H1 (cell line): ENCODE data around the gene EPB41L1. TPM values are rescaled to one million over a fixed set of nuclear protein-coding genes. Genes with fewer than 3 reads are reported as not detected.
A peak's percentile ranks its signal among the peaks of the same experiment; 100 is the strongest.

Source experiments
- CTCF ChIA-PET: fragments of 300-600 bp; sonication (Branson Sonifier 250); formaldehyde crosslinking; loops from one replicate; lab custom pipeline; 2021; ENCODE audit not compliant: partially characterized antibody; lab: Charles Lee
- POLR2A ChIA-PET: fragments of 300-600 bp; sonication (Branson Sonifier 250); formaldehyde crosslinking; loops from one replicate; lab custom pipeline; 2021; ENCODE audit warnings: inconsistent platforms; ENCODE audit not compliant: partially characterized antibody; lab: Charles Lee
- DNase-seq, 2 experiments: peaks; one replicate each; pipeline versions ENCODE4 v3.0.0 to v3.0.0-alpha.2; 2010 to 2022; ENCODE audit warnings: low spot score in 2 of 2, low read depth in 1 of 2, mixed read lengths in 1 of 2
- FAIRE-seq: peaks from 2 replicates; lab custom pipeline; 2011; peaks lifted over from hg19 to GRCh38; lab: Jason Lieb, UNC
- H2AFZ ChIP-seq: 2 replicates; pipeline ENCODE4 v1.8.1; 2012; ENCODE audit warnings: low read length, inconsistent platforms
- H2AK5ac ChIP-seq: 2 replicates; pipeline ENCODE4 v1.6.1; 2013; ENCODE audit warnings: low read depth, low read length
- H2BK120ac ChIP-seq: replicated peaks from 2 replicates; pipeline ENCODE3; 2013; ENCODE audit warnings: low read depth, low read length, inconsistent platforms
- H2BK12ac ChIP-seq: 2 replicates; pipeline ENCODE4 v1.6.1; 2013; ENCODE audit warnings: low read depth, low read length
- H2BK15ac ChIP-seq: 2 replicates; pipeline ENCODE4 v1.6.1; 2013; ENCODE audit warnings: low read length
- H2BK20ac ChIP-seq: 2 replicates; pipeline ENCODE4 v1.6.1; 2013; ENCODE audit warnings: low read length
- H2BK5ac ChIP-seq: 2 replicates; pipeline ENCODE4 v1.6.1; 2013; ENCODE audit warnings: low read depth, low read length
- H3K14ac ChIP-seq: 2 replicates; pipeline ENCODE4 v1.6.1; 2013; ENCODE audit warnings: inconsistent platforms; ENCODE audit not compliant: insufficient read length
- H3K18ac ChIP-seq: 2 replicates; pipeline ENCODE4 v1.6.1; 2013; ENCODE audit warnings: low read length; ENCODE audit errors: extremely low read depth
- H3K23ac ChIP-seq: 2 replicates; pipeline ENCODE4 v1.6.1; 2013; ENCODE audit warnings: inconsistent platforms; ENCODE audit not compliant: insufficient read length
- H3K23me2 ChIP-seq: 2 replicates; pipeline ENCODE4 v1.6.1; 2013; ENCODE audit warnings: low read depth, low read length
- H3K27ac ChIP-seq: 2 replicates; pipeline ENCODE4 v1.6.1; 2011; ENCODE audit warnings: low read depth, low read length, inconsistent platforms
- H3K27me3 ChIP-seq, 4 experiments: replicated peaks in 1 of 4; 1 replicate in 1 of 4; 2 replicates in 3 of 4; pipeline versions ENCODE4 v1.6.1 to v1.8.1; 2011 to 2013; ENCODE audit warnings: low read length in 3 of 4, mild to moderate bottlenecking in 3 of 4, inconsistent platforms in 2 of 4, mixed read lengths in 2 of 4, moderate library complexity in 1 of 4; ENCODE audit not compliant: control insufficient read depth in 3 of 4, insufficient read depth in 3 of 4; ENCODE audit errors: extremely low read depth in 1 of 4
- H3K36me3 ChIP-seq, 4 experiments: 2 replicates each; pipeline versions ENCODE4 v1.6.1 to v1.8.1; 2011 to 2013; ENCODE audit warnings: mild to moderate bottlenecking in 4 of 4, low read length in 3 of 4, moderate library complexity in 2 of 4, control low read depth in 1 of 4, inconsistent platforms in 1 of 4; ENCODE audit not compliant: insufficient read depth in 4 of 4, control insufficient read depth in 2 of 4
- H3K4ac ChIP-seq: replicated peaks from 2 replicates; pipeline ENCODE3; 2013; ENCODE audit warnings: low read length, low read depth, mixed read lengths, inconsistent platforms; ENCODE audit not compliant: insufficient read length
- H3K4me1 ChIP-seq, 4 experiments: replicated peaks in 1 of 4; 1 replicate in 1 of 4; 2 replicates in 3 of 4; pipeline versions ENCODE4 v1.6.1 to v1.8.1; 2011 to 2013; ENCODE audit warnings: low read length in 3 of 4, inconsistent platforms in 2 of 4, mixed read lengths in 1 of 4; ENCODE audit not compliant: insufficient read depth in 4 of 4, control insufficient read depth in 3 of 4
- H3K4me2 ChIP-seq, 2 experiments: 2 replicates each; pipeline versions ENCODE4 v1.6.1 to v1.8.1; 2011 to 2013; ENCODE audit warnings: low read depth in 2 of 2, low read length in 2 of 2, control low read depth in 1 of 2, inconsistent platforms in 1 of 2, mild to moderate bottlenecking in 1 of 2; ENCODE audit not compliant: insufficient read depth in 1 of 2
- H3K4me3 ChIP-seq, 4 experiments: fragments of 200-600, 300-600 bp in 1 of 4; sonication (generic), shearing (Covaris generic), sonication (Bioruptor Twin) in 1 of 4; 2 replicates each; pipeline versions ENCODE4 v1.5.1 to v1.8.1; 2011 to 2016; ENCODE audit warnings: low read length in 4 of 4, low read depth in 3 of 4, control low read depth in 2 of 4, inconsistent platforms in 2 of 4, mild to moderate bottlenecking in 2 of 4, mixed read lengths in 1 of 4, moderate library complexity in 1 of 4; ENCODE audit not compliant: insufficient read depth in 2 of 4; ENCODE audit errors: extremely low read depth in 1 of 4
- H3K56ac ChIP-seq: replicated peaks from 2 replicates; pipeline ENCODE3; 2013; ENCODE audit warnings: low read depth, mild to moderate bottlenecking, mixed read lengths, low read length, inconsistent platforms; ENCODE audit not compliant: insufficient read length
- H3K79me1 ChIP-seq: 2 replicates; pipeline ENCODE4 v1.6.1; 2013; ENCODE audit warnings: low read depth, low read length, control low read depth
- H3K79me2 ChIP-seq, 2 experiments: 2 replicates each; pipeline versions ENCODE4 v1.6.1 to v1.8.1; 2012 to 2013; ENCODE audit warnings: low read length in 2 of 2, mild to moderate bottlenecking in 2 of 2, inconsistent platforms in 1 of 2; ENCODE audit not compliant: insufficient read depth in 2 of 2, control insufficient read depth in 1 of 2
- H3K9ac ChIP-seq, 4 experiments: replicated peaks in 1 of 4; 1 replicate in 1 of 4; 2 replicates in 3 of 4; pipeline versions ENCODE4 v1.6.1 to v1.8.1; 2011 to 2013; ENCODE audit warnings: low read depth in 3 of 4, low read length in 3 of 4, control low read depth in 2 of 4, mild to moderate bottlenecking in 2 of 4, moderate library complexity in 2 of 4, inconsistent platforms in 1 of 4; ENCODE audit errors: extremely low read depth in 1 of 4
- H3K9me3 ChIP-seq, 2 experiments: 2 replicates each; pipeline versions ENCODE4 v1.6.1 to v1.8.1; 2012 to 2013; ENCODE audit warnings: mild to moderate bottlenecking in 2 of 2, moderate library complexity in 2 of 2, control low read depth in 1 of 2, inconsistent platforms in 1 of 2, low read depth in 1 of 2, low read length in 1 of 2, mixed read lengths in 1 of 2; ENCODE audit not compliant: insufficient read depth in 2 of 2
- H4K20me1 ChIP-seq, 2 experiments: replicated peaks in 1 of 2; 2 replicates each; pipeline versions ENCODE3 to v1.8.1; 2011 to 2013; ENCODE audit warnings: inconsistent platforms in 2 of 2, low read length in 2 of 2, mild to moderate bottlenecking in 1 of 2; ENCODE audit not compliant: insufficient read depth in 2 of 2, control insufficient read depth in 1 of 2
- H4K5ac ChIP-seq: 2 replicates; pipeline ENCODE4 v1.6.1; 2013; ENCODE audit warnings: low read length, low read depth, mixed read lengths, inconsistent platforms; ENCODE audit not compliant: insufficient read length
- H4K8ac ChIP-seq: 2 replicates; pipeline ENCODE4 v1.8.0; 2013; ENCODE audit warnings: mild to moderate bottlenecking, moderate library complexity, low read length, inconsistent platforms; ENCODE audit not compliant: insufficient read depth; ENCODE audit errors: extremely low read depth
- H4K91ac ChIP-seq: replicated peaks from 2 replicates; pipeline ENCODE3; 2013; ENCODE audit warnings: low read length, mixed read lengths, inconsistent platforms; ENCODE audit not compliant: insufficient read length
- KDM4A ChIP-seq: IDR thresholded peaks from one replicate; pipeline ENCODE4 v1.7.1; 2012; ENCODE audit warnings: low read depth, mild to moderate bottlenecking, moderate library complexity, low read length, inconsistent platforms; ENCODE audit not compliant: severe bottlenecking
- RAD21 ChIP-seq, 2 experiments: IDR thresholded peaks in 1 of 2; conservative IDR thresholded peaks in 1 of 2; 2 replicates each; pipeline ENCODE4 v1.6.1; 2011; ENCODE audit warnings: low read depth in 2 of 2, low read length in 2 of 2, improper control_type of control experiment in 1 of 2, inconsistent platforms in 1 of 2, mild to moderate bottlenecking in 1 of 2, moderate library complexity in 1 of 2
- WGBS, 2 experiments: shearing (Covaris generic) in 1 of 2; methylation state at CpG; one replicate each; pipeline versions ENCODE4 v1.1.6 to v1.1.7; 2013 to 2015; ENCODE audit warnings: low lambda C conversion rate in 2 of 2, mixed read lengths in 2 of 2, inconsistent platforms in 1 of 2, low coverage in 1 of 2, missing lambda C conversion rate in 1 of 2; ENCODE audit not compliant: insufficient replicate concordance in 2 of 2, insufficient coverage in 1 of 2, insufficient read length in 1 of 2; ENCODE audit errors: extremely low coverage in 1 of 2, missing lambda C conversion rate in 1 of 2; 5-methylcytosine and 5-hydroxymethylcytosine counted together
- polyA plus RNA-seq, 7 experiments: library from polyadenylated mRNA; depleted of rRNA in 3 of 7; stranded (reverse) in 5 of 7; unstranded in 2 of 7; fragments of >200 nt in 5 of 7; fragments of 200-250 nt in 2 of 7; gene quantifications; 1 replicate in 5 of 7; 2 replicates in 1 of 7; 4 replicates in 1 of 7; pipeline versions ENCODE4 v1.2.1 to v1.2.3, GENCODE V29; 2011 to 2013; ENCODE audit warnings: missing spikeins in 2 of 7, mixed read lengths in 2 of 7
- total RNA-seq: library from RNA; stranded (reverse); fragmentation: NEBNext Ultra II Directional; extraction: Animal tissue kit (Norgen Biotek cat#: 25700); gene quantifications from 2 replicates; pipeline ENCODE4 v1.2.1, GENCODE V29; 2021
- TF ChIP-seq, protein P1 (sequence below), 3 experiments: IDR thresholded peaks; 1 replicate in 2 of 3; 2 replicates in 1 of 3; pipeline versions ENCODE4 v1.5.1 to v1.6.1; 2011; ENCODE audit warnings: low read length in 3 of 3, mild to moderate bottlenecking in 3 of 3, inconsistent platforms in 2 of 3, low read depth in 1 of 3, moderate library complexity in 1 of 3; ENCODE audit not compliant: insufficient read depth in 1 of 3; ENCODE audit errors: control extremely low read depth in 1 of 3

The EPB41L1 gene
- total and polyA plus RNA-seq, 2 of the 8 experiments (the other 6 are each of a cell fraction or from before 2014, with no cell fraction given): 14.8 to 36.0 TPM

GRCh38 chr20:36141310-36141709, 13.2 kb upstream of the EPB41L1 start:
- Histone ChIP-seq H2AFZ (no peak overlapping the region), H4K20me1 (no peaks in the 10 kb centered on the region), H4K91ac (no peak overlapping the region), H4K8ac (no peak overlapping the region), H3K4me1 (no peaks in the 10 kb centered on the region), H2BK12ac (no peak overlapping the region), H3K4me3 (no peak overlapping the region), H3K27ac (no peak overlapping the region), H3K18ac (no peak overlapping the region), H3K36me3 (no peaks in the 10 kb centered on the region), H2BK5ac (no peak overlapping the region), H4K5ac (no peak overlapping the region), H3K27me3 (no peaks in the 10 kb centered on the region), H3K9me3 (no peaks in the 10 kb centered on the region), H3K9ac (no peak overlapping the region), H2BK120ac (no peak overlapping the region), H3K4ac (no peak overlapping the region), H3K23me2 (no peaks in the 10 kb centered on the region), H3K79me1 (no peaks in the 10 kb centered on the region), H3K56ac (no peak overlapping the region), H3K23ac (no peak overlapping the region), H2AK5ac (no peak overlapping the region), H2BK15ac (no peak overlapping the region)
- 90% methylated on average over 2 of the region's 2 CpGs; no CpG with 5 or more reads in 1 of the 2 experiments for whole genome bisulfite sequencing, 2 experiments
- FAIRE-seq: no peak
- TF ChIP-seq, protein P1, sequence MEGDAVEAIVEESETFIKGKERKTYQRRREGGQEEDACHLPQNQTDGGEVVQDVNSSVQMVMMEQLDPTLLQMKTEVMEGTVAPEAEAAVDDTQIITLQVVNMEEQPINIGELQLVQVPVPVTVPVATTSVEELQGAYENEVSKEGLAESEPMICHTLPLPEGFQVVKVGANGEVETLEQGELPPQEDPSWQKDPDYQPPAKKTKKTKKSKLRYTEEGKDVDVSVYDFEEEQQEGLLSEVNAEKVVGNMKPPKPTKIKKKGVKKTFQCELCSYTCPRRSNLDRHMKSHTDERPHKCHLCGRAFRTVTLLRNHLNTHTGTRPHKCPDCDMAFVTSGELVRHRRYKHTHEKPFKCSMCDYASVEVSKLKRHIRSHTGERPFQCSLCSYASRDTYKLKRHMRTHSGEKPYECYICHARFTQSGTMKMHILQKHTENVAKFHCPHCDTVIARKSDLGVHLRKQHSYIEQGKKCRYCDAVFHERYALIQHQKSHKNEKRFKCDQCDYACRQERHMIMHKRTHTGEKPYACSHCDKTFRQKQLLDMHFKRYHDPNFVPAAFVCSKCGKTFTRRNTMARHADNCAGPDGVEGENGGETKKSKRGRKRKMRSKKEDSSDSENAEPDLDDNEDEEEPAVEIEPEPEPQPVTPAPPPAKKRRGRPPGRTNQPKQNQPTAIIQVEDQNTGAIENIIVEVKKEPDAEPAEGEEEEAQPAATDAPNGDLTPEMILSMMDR (IDR thresholded peaks at IDR 0.05; ENCODE audit: control extremely low read depth in 1 of 3, insufficient read depth in 1 of 3, low read depth in 1 of 3, low read length in 3 of 3): peak in 2 of 3 experiments; percentile 4 to 49; a peak in 3 of 4 replicates
- TF ChIP-seq KDM4A (no peak), RAD21 (IDR thresholded peaks at IDR 0.05 in 1 of 2, conservative IDR thresholded peaks at IDR 0.05 in 1 of 2; ENCODE audit: low read depth in 2 of 2, low read length in 2 of 2) (peak; percentile 10 to 46; a peak in 1 of 4 replicates)
- TF ChIP-seq, all 59 proteins: peak for 2
- Histone ChIP-seq H3K4me2 (no peak overlapping the region), H3K14ac (no peak overlapping the region), H2BK20ac (no peak overlapping the region), H3K79me2 (no peaks in the 10 kb centered on the region)
- ChIA-PET POLR2A (no interaction called here), CTCF (interaction anchor here (0.9 to 10.9 kb wide), 5 partner anchors 16 to 147 kb away, joined by 3 to 244 read pairs (median 3); no protein-coding TSS in a partner anchor)
- no peak for DNase-seq
